Measurements from ENCODE around the gene SPATS2. TPM values are rescaled to one million over a fixed set of nuclear protein-coding genes. Genes with fewer than 3 reads are reported as not detected.

Gene SPATS2
- total RNA-seq, 1 donor from 2014 or later, result 43.9 TPM

GRCh38 chr12:49552425-49552824, 185.2 kb downstream of the SPATS2 start:
- TF ChIP-seq, protein P1, sequence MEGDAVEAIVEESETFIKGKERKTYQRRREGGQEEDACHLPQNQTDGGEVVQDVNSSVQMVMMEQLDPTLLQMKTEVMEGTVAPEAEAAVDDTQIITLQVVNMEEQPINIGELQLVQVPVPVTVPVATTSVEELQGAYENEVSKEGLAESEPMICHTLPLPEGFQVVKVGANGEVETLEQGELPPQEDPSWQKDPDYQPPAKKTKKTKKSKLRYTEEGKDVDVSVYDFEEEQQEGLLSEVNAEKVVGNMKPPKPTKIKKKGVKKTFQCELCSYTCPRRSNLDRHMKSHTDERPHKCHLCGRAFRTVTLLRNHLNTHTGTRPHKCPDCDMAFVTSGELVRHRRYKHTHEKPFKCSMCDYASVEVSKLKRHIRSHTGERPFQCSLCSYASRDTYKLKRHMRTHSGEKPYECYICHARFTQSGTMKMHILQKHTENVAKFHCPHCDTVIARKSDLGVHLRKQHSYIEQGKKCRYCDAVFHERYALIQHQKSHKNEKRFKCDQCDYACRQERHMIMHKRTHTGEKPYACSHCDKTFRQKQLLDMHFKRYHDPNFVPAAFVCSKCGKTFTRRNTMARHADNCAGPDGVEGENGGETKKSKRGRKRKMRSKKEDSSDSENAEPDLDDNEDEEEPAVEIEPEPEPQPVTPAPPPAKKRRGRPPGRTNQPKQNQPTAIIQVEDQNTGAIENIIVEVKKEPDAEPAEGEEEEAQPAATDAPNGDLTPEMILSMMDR (IDR thresholded peaks at IDR 0.05; ENCODE audit: partially characterized antibody, unreplicated experiment), result no peak
- peaks cover 17% of the 10 kb centered on the region for H3K9me3 Mint-ChIP-seq (ENCODE audit: unreplicated experiment)
- H3K27ac Mint-ChIP-seq (ENCODE audit: unreplicated experiment), result no peak overlapping the region
- H3K36me3 Mint-ChIP-seq (ENCODE audit: unreplicated experiment), result no peaks in the 10 kb centered on the region
- no peak for DNase-seq
- H3K27me3 Mint-ChIP-seq (ENCODE audit: unreplicated experiment), result peaks cover 11% of the 10 kb centered on the region
- peaks cover 13% of the 10 kb centered on the region for H3K4me1 Mint-ChIP-seq (ENCODE audit: low read depth, unreplicated experiment)
- no peak overlapping the region for H3K4me3 Mint-ChIP-seq (ENCODE audit: unreplicated experiment)

- H3K27me3 Mint-ChIP-seq (ENCODE audit: unreplicated experiment), result peaks cover 11% of the 10 kb centered on the region
- H3K36me3 Mint-ChIP-seq (ENCODE audit: unreplicated experiment), result no peaks in the 10 kb centered on the region
- peaks cover 17% of the 10 kb centered on the region for H3K9me3 Mint-ChIP-seq (ENCODE audit: unreplicated experiment)
- DNase-seq, result no peak
- H3K27ac Mint-ChIP-seq (ENCODE audit: unreplicated experiment), result no peak overlapping the region
- TF ChIP-seq, protein P1 (IDR thresholded peaks at IDR 0.05; ENCODE audit: partially characterized antibody, unreplicated experiment), result no peak
- peaks cover 13% of the 10 kb centered on the region for H3K4me1 Mint-ChIP-seq (ENCODE audit: low read depth, unreplicated experiment)
- no peak overlapping the region for H3K4me3 Mint-ChIP-seq (ENCODE audit: unreplicated experiment)
These were observed 185.6 kb downstream of the SPATS2 start for GRCh38 chr12:49552899-49553298.

DNA sequence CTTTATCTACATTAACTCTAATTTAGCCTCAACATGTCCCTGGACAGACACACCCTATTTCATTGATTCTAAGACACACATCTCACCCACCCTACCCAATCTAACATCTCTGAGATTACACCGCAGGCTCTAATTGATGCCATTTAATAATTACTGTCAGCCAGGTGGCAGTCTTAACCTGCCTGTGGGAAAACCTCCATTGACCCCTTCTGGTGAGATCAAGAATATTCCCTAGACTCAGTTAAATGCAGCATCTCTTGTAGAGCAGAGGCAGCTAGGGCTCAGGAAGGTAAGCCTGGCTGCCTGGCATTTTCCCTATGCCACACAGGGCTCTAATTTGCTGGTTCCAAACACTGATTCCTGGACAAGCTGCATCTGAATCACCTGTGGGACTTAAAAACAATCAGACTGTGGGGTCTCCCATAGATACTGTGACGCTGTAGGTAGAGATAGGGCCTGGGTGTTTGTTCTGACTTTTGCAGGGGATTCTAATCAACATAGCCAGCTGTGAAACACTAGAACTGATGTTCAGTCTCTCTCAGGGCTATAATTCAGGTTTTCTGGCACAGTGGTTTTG, 186.3 kb downstream of the SPATS2 start:
- Mint-ChIP-seq H3K9me3 (ENCODE audit: unreplicated experiment) (peaks cover 15% of the 10 kb centered on the region), H3K27ac (ENCODE audit: unreplicated experiment) (no peak overlapping the region), H3K27me3 (ENCODE audit: unreplicated experiment) (peaks cover 4% of the 10 kb centered on the region), H3K4me1 (ENCODE audit: low read depth, unreplicated experiment) (peaks cover 13% of the 10 kb centered on the region), H3K4me3 (ENCODE audit: unreplicated experiment) (no peak overlapping the region), H3K36me3 (ENCODE audit: unreplicated experiment) (no peaks in the 10 kb centered on the region)
- TF ChIP-seq, protein P1 (IDR thresholded peaks at IDR 0.05; ENCODE audit: partially characterized antibody, unreplicated experiment), result peak; percentile 50
- DNase-seq, result no peak

DNA sequence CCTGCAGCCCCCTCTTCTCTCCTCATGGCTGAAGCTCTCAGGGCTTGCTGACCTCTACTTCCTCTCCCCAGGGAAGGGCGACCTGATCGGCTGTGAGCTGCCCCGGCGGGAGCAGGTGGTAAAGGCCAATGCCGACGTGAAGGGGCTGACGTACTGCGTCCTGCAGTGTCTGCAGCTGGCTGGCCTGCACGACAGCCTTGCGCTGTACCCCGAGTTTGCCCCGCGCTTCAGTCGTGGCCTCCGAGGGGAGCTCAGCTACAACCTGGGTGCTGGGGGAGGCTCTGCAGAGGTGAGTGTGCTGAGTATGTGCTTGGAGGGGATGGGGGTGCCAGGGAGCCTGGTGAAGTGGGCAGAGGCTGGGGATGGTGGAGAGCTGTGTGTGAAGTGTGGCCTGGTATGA, 187.0 kb downstream of the SPATS2 start:
- peaks cover 13% of the 10 kb centered on the region for H3K4me1 Mint-ChIP-seq (ENCODE audit: low read depth, unreplicated experiment)
- peaks cover 15% of the 10 kb centered on the region for H3K9me3 Mint-ChIP-seq (ENCODE audit: unreplicated experiment)
- TF ChIP-seq, protein P1 (IDR thresholded peaks at IDR 0.05; ENCODE audit: partially characterized antibody, unreplicated experiment), result no peak
- no peak overlapping the region for H3K4me3 Mint-ChIP-seq (ENCODE audit: unreplicated experiment)
- no peak overlapping the region for H3K27ac Mint-ChIP-seq (ENCODE audit: unreplicated experiment)
- H3K27me3 Mint-ChIP-seq (ENCODE audit: unreplicated experiment), result peaks cover 4% of the 10 kb centered on the region
- H3K36me3 Mint-ChIP-seq (ENCODE audit: unreplicated experiment), result no peaks in the 10 kb centered on the region
- peak; percentile 37 for DNase-seq

DNA sequence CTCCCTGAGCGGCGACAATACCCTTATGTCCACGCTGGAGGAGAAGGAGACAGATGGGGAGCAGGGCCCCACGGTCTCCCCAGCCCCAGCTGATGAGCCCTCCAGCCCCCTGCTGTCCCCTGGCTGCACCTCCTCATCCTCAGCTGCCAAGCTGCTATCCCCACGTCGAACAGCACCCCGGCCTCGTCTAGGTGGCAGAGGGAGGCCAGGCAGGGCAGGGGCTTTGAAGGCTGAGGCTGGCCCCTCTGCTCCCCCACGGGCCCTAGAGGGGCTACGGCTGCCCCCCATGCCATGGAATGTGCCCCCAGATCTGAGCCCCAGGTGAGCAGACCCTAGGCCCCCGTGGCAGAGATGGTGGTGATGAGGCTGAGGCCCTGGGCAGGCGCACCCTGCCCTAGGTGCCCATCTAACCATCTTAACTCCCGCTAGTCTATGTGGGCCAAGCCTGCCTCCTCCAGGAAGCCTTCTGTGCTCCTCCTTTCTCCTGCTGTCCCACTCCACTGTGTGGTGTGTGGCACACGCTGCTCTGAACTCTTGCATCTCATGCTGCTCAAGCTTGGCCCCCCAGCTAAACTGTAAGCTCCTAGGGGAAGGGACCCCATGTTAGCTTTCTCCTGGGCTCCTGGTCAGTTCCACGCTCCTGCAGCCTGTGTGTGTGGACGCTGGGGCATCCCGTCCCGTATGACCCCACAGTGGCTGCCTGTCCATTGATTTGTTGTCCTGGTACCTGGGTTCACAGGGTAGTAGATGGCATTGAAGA, 188.5 kb downstream of the SPATS2 start:
- DNase-seq, result no peak
- Mint-ChIP-seq H3K4me1 (ENCODE audit: low read depth, unreplicated experiment) (peaks cover 6% of the 10 kb centered on the region), H3K27me3 (ENCODE audit: unreplicated experiment) (peaks cover 4% of the 10 kb centered on the region), H3K4me3 (ENCODE audit: unreplicated experiment) (peak overlapping the region; percentile 20), H3K27ac (ENCODE audit: unreplicated experiment) (no peak overlapping the region), H3K36me3 (ENCODE audit: unreplicated experiment) (peaks cover 2% of the 10 kb centered on the region), H3K9me3 (ENCODE audit: unreplicated experiment) (peaks cover 10% of the 10 kb centered on the region)
- TF ChIP-seq, protein P1 (IDR thresholded peaks at IDR 0.05; ENCODE audit: partially characterized antibody, unreplicated experiment), result no peak
